DMS79 (cell line): ENCODE data around the gene SMIM36.
A peak's percentile ranks its signal among the peaks of the same experiment; 100 is the strongest.
"Not testable (repeated sequence)": the region's sequence is repeated elsewhere in the genome, so short reads cannot be mapped to it uniquely, and the experiment has no call there.

Source experiments
- DNase-seq: peaks from one replicate; lab custom pipeline; 2025; lab: John Stamatoyannopoulos, UW

The SMIM36 gene

DNA sequence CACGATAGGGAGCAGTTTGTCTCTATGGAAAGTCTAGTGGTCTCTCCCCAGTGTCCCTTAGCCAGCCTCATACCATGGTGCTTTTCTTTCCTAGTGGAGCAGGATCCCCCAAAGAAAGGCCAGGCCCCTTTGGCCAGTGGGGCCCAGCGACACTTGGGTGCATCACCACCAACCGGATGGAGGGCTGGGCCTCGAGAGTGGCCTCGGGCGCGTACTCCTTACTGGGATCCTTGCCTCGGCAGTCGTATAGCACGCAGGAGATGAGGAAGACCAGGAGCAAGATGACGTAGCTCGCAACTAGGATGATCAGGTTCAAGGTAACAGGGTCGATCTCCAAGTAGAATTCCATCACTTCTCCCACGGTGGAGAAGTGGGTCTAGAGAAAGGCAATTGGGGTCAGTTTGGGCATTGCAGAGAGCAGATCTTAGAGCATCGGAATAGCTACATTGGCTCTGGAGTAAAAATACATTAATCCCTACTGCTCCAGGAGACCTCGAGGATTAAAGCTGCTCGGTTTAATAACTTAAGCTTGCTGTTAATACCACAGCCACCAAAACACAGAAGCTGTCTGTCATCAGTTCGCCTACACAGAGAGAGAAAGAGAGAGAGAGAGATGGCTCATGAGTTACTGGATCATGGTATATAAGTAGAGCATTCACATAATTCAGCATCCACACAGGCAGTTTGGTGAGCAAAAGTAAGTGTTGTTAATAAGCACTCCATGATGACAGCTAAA, at the start of gene SMIM36:
SMIM36 (minus strand) TSS at position 467 of the 736 bp plus-strand sequence.
- DNase-seq: no peak

DNA sequence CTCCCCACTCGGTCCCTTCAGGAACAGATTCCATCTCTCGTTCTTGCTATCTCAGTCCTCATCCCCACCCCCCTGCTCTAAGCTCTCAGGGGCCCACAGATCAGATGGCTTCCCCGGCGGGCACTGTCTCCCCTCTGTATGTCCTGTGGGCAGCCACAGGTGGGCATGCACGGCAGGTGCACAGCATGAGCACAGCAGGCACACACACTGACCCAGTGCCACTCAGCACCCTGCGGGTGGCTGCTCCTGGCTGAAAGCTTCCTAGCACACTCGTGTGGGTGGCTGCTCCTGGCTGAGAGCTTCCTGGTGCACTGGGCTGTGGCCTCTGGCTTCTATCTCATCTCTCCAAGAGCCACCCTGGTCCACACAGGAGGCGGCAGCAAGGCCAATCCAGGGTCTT, 44.5 kb upstream of the SMIM36 start:
- DNase-seq: no peak

DNA sequence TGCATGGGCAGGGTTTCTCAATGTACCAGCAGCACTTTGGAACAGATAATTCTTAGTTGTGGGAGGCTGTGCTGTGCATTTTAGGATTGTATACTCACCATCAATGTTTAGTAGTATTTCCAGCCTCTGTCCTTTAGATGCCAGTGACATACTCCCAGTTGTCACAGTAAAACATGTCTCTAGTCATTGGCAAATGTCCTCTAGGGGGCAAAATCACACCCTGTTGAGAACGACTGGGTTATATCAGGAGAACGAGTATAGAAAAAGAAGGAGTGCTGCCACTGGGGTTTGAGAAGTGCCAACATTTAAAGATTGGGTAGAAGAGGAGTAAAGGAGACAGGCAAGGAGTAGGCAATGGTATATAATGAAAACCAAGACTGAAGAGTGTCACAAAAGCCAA, 37.9 kb upstream of the SMIM36 start:
- DNase-seq: no peak

DNA sequence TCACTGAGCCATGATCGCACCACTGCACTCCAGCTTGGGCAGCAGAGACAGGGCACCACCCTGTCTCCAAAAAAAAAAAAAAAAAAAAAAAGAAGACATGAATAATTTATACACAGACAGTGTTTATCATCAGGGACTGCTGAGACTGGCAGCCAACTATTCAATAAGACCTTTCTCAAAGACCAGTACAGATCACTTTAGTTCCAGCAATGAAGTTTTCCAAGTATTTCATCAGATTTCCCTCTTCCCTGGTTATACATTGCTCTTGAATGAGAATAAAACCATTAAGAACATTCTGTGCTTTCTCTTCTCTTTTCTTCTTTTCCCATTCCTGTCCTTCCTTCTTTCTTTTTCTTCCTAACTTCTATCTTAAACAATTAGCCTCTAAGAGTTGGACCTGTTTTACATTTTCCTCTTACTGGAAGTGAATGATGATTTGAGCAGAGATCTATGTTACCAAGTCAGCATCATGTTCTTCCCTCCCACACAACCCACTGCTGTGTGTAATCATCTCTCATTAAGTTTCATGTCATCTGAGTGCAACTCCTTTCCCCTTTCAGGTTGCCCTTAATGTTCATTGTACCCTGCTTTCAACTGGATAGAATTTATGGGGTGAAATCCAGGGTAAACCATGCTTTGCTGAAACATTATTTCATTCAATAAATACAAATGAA, 35.9 kb upstream of the SMIM36 start:
- DNase-seq: no peak

DNA sequence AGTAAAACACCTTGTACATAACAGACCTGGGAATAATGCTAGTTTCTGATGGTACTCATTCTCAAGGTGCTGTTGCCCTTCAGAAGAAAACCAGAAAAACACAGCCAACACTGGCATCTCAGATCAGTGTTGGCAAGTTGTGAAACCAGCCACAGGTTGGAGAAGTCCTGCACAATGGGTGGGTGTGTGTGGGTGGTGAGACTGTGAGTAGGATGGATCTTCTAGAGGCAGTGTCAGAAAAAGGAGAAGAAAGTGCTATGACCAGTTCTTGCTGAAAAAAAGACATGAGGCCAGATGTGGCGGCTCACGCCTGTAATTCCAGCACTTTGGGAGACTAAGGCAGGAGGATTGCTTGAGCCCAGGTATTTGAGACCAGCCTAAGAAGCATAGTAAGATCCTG, 35.2 kb upstream of the SMIM36 start:
- DNase-seq: no peak

DNA sequence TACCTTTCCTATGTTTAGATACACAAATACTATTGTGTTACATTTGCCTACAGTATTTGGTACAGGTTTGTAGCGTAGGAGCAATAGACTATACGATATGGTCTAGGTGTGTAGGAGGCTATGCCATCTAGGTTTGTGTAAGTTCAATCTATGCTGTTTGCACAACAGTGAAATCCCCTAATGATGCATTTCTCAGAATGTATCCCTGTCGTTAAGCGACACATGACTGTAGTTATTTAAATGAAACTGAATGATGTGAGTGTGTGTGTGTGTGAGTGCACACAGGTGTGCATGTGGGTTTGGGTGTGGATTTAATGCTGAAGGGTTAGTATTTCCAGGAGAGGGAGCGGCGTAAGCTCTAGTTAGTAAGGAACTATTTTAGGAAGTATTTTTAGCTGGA, 34.6 kb upstream of the SMIM36 start:
- DNase-seq: no peak

DNA sequence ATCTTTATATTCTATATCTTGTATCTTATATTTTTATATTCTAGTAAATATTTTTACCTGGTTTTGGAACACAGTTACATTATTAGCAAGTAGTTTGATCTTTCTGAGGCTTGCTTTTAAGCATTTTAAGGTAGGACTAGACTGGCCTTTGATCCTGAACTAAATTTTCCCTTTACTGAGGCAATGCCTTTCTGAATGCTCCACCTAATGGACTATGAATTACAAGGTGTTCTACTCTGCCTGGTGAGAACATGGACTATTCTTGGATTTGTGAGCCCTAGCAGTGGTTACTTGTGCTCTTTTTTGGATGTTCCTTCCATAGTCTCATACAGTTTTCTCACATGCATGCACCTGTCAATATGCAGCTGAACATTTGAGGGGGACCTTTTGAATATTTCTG, 32.5 kb upstream of the SMIM36 start:
- DNase-seq: no peak

DNA sequence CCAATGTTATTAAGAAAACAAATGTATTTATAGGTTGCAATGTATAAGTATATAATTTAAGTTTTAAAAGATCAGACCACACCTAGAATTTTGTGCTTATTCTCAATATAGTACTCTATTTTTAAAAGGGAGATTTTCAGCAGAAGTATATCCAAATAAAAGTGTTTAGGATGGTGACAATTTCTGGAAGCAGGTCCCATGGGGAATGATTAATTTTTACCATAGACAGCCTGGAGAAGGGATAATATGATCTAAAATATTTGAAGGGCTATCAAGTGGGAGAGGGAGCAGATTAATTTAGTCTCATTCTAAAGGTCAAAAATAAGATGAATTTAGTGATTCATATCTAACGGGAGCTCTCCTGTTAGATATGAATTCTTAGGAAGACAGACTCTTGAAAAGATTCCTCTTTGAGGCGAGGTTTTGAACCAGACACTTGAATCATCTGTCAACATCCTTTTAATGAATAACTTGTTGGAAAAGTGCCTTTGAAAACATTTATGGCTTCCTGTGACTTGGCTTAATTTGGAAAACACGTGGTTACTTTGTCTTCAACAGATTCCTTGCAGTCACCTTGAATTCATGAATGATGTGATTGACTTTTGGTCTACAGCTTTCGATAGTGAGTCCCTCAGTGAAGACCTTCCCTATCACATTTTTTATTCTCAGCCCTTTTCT, 29.3 kb upstream of the SMIM36 start:
- no peak for DNase-seq

DNA sequence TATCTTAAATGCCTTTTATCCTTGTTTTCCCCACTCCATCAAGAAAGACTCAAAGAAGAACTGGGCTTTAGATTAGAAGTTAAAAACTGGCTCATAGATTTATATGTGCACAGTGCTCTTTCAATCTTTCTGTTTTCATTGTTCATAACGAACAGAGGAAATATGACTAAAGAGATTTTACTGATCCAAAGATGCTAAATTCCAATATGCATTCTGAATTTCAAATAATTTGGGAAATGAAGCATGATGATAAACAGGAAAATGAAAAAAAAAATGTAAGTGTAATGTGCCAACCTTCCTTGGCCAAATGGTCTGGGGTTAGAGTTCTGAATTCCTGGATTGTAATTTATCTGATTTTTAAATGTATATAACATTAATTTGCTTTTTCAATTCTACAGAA, 25.0 kb upstream of the SMIM36 start:
- no peak for DNase-seq

DNA sequence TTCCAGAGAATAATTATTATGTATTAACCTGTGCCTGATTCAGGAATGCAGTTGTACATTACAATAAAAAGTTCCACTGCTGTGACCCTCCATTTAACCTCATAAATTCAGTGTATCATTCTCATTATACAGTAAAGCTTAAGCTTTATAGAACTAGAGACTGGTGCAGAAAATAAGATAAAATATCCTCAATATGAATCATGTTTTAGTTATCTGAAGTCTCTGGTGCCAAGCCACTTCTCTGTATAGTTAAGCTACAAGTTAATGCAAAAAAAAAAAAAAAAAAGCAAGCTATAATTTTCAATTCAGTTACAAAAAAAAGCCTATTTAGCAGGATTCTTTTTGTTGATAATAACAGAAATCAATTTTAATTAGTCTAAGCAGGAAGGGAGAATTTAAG, 22.4 kb upstream of the SMIM36 start:
- DNase-seq: no peak

DNA sequence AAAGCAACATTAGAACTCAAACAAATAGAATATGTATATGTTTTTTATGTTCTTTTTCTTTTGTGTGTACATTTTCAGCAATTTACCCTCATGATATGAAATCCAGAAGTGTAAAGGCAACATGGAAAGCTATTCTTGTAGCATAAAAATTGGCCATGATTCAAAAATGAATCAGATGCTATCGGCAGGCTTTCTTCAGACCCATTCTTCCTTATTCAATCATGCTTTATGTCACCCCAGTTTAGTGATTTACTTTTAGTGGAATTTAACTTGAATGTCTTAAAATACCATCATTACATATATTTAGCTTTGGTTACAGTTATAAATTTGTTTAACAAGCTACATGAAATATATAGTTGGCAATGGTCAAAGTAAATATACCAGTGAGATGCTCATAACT, 21.4 kb upstream of the SMIM36 start:
- no peak for DNase-seq

DNA sequence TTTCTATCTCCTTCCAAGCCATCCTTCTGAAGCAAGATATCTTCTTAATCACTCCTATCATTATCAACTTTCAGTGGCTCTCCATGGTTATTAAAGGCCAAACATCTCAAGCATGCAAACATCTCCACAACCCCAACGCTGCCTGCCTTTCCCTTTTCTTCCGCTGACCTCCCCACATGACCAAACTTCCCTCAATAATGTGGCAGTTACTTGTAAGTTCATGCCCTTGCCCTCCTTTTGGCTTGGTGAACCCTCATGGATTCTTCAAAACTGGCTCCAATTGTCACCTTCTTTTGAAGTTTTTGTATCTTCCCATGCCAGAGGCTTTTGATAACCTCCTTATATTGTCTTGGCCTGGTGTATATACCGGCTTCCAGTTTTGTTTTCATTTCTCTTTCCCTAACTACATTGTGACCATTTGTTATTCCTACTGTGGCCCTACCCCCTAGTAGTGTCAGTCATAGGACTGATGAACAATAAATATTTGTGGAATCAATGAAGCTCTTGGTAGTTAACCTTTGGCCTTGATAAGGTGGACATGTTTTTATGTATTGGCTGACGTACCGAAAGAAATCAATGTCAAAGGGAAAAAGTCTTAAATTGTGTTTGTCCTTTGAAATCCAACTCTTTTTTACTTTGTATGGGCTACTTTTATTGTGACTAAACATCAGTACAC, 19.9 kb upstream of the SMIM36 start:
- no peak for DNase-seq

DNA sequence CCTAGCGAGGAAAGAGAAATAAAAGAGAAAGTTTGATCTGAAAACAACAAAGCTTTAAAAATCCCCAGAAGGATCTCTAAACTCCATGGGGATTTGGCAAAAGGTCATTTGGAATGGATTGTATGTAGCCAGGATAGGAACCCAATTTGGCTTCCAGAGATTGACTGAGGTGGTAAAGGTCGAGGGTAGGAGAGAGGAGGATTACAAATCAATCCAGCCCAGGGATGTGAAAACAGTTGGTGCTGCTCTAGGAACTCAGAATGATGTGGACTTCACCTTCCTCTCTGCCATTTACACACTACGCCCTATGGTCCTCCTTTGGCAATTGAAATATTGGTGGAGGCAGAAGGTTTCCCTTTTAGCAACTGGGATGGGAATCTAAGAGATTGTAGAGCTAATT, 18.8 kb upstream of the SMIM36 start:
- DNase-seq: no peak

DNA sequence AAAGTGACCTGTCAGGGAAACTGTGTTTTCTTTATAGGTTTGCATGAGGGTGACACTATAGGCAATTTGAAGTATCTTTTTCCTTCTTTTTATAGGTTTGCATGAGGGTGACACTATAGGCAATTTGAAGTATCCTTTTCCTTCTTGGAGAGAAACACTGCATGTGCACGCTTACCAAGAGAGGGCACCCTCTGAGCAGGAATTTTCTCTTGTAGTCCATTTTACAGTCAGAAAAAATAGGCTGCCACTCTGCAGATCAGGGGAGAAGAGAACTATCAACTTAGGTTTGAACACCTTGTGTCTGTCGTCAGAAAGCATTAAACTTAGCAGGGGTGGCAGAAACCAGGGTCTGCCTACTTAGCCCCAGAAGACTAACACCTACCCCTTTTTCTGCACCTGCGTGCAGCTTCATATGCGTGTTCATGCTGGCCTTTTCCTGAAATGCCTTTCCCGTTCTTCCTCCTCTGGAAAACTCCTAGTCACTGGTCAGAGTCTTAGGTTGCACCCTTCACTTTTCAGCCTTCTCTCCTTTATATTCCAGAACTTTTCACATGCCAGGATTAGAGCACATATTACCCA, 16.4 kb upstream of the SMIM36 start:
- DNase-seq: peak; percentile 7

DNA sequence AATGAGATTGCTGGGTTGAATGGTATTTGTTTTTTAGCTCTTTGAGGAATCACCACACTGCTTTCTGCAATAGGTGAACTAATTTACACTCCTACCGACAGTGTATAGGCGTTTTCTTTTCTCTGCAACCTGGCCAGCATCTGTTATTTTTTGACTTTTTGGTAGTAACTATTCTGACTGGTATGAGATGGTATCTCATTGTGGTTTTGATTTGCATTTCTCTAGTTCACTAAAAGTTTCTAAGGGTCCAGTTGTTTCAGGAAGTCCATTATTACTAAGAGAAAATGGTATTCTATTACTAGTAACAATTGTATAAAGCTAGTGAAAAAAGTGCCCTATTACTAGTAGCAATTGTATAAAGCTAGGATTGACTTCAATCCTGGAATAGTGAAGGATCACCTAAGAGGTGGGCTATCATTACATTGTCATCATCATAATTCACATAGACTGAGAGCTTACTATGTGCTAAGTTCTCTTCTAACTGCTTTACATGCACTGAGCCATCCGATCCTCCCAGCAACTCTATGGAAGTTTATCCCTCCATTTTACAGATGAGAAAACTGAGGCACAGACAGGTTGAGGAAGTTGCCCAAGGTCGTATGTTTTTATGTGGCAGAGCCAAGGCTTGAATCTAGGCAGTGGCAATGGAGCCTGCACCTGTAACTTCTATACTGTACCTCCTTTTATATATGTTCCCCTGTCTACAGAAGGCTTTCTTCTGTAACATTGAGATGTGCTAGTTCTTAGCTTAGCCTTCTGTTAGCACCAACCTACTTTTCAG, 13.4 kb upstream of the SMIM36 start:
- no peak for DNase-seq

DNA sequence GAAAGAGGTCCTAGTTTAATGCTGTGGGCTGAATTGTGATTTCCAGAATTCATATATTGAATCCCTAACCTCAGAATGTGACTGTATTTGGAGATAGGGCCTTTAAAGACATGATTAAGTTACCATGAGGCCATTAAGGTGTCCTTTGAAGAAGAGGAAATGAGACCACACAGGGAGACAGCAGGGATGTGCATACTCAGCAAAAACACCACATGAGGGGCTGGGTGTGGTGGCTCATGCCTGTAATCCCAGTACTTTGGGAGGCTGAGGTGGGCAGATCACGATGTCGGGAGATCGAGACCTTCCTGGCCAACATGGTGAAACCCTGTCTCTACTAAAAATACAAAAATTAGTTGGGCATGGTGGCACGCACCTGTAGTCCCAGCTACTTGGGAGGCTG, 11.8 kb upstream of the SMIM36 start:
- DNase-seq: not testable (repeated sequence)

DNA sequence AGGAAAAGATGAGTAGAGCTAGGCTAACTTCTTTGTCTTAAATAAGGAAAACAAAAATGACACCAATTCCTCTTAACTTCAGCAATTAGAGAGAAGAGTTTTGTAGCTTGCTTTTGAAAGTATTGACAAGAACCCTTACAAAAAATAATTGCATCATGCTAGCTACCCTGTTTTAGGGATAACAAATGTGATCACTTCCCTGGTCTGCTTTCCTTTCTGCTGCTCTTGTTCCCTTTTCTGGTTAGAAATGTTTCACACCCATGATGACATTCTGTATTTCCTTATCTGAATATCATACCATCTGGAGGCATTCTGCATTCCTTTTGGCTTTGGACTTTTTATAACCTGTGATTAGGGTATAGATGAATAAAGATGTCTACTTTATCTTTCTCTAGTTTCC, 9.9 kb upstream of the SMIM36 start:
- DNase-seq: no peak

DNA sequence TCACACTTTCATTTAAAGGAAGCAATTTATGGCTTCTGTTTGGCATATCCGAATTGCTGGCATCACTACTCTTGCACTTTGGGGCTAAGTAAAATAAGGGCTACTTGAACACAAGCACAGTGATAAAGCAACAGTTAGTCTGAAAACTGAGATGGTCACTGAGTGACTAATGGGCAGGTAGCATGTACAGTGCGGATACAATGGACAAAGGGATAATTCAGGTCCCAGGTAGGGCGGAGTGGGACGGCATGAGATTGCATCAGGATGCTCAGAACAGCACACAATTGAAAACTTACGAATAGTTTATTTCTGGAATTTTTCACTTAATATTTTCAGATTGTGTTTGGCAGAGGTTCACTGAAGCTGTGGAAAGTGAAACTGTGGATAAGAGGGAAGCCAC, 9.2 kb upstream of the SMIM36 start:
- no peak for DNase-seq

DNA sequence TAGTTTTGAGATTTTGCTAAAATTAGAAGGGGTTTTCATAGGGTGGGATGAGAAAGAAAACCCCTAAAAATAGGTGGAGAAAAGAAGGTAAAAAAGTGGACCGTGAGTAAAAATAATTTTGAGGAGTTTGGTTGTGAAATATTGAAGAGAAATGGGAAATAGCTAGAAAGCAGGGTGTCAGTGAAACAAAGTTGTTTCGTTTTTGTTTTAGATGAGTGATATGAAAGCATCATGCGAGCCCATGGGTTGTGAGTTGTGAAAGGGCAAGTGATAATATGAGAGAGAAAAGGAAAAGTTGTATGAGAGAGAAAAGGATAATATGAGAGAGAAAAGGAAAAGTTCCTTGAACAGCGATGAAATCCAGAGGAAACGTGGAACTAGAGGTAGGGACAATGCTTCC, 7.3 kb upstream of the SMIM36 start:
- no peak for DNase-seq

DNA sequence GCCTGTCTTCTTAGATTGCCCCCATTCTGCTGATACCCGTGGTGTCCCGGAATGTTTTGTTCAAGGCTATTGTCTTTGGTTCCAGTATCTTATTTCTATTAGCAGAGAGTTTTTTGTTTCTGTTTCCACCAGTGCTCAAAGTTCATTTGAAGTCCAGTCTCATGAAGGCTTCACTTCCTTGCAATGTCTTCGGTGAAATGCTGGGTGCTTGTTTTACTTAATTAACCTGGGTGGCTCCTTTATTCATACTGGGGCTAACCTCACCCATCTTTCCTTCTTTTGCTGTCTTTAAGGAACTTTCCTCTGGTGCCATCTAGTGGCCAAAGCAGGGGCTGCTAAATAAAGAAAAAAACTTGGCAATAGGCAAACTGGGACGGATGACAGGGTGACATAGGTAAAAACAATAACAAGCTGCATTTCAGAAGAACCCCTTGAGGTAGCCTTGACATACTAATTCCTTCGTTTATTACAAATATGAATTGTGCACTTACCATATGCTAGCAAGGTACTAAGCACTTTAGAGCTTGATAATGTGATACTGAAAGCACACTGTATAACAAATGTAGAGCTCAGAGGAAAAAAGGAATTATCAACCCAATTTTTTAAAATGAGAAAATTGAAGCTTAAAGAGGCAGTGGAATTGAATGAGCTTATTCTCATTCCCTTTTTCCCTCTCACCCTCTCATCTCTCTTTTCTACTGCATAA, 2.8 kb upstream of the SMIM36 start:
- DNase-seq: peak; percentile 1

DNA sequence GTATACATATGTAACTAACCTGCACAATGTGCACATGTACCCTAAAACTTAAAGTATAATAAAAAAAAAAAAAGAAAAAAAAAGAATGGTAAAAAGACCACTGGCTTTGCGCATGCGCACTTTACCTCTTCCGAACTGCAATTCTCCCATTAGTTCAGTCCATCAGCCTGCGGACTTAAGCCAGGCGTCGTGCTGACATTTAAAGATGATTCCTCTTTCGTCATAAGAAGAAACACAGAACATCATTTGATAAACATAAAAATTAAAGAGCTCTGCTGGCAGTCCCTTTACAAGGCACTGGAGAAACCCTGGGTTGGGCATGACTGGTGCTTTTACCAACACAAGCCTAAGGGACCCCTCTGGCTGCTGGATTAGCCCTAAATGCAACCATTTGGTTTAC, 3.6 kb downstream of the SMIM36 start:
- DNase-seq: not testable (repeated sequence)
